ENCODE results near the gene SPPL3. TPM values are rescaled to one million over a fixed set of nuclear protein-coding genes. Genes with fewer than 3 reads are reported as not detected.

Gene SPPL3
- total RNA-seq, 1 experiment from 2014 or later, result 18.8 TPM

GRCh38 chr12:120712610-120713009, 191.5 kb downstream of the SPPL3 start:
- peaks cover 17% of the 10 kb centered on the region for H3K4me1 ChIP-seq (ENCODE audit: insufficient read depth, low read length)
- H4K20me1 ChIP-seq (ENCODE audit: low read length), result no peaks in the 10 kb centered on the region
- H3K4me2 ChIP-seq (ENCODE audit: low read length), result peak overlapping the region; percentile 96; the same call in 1 of the 2 replicates
- H3K27ac ChIP-seq (ENCODE audit: low read length), result no peak overlapping the region
- peaks cover 25% of the 10 kb centered on the region for H3K79me2 ChIP-seq (ENCODE audit: low read length)
- no peak overlapping the region for H2AFZ ChIP-seq (ENCODE audit: low read length)
- POLR2A ChIA-PET (ENCODE audit: unreplicated experiment), result no interaction called here
- BruUV-seq (replicated peaks), result no TSS peak
- TF ChIP-seq EZH2phosphoT487 (IDR thresholded peaks at IDR 0.05; ENCODE audit: borderline replicate concordance, low read length) (no peak), EZH2 (IDR thresholded peaks at IDR 0.05; ENCODE audit: low read length, unreplicated experiment) (no peak), CTCF (conservative IDR thresholded peaks at IDR 0.05; ENCODE audit: low read depth, low read length) (no peak)
- intact Hi-C loops (cut with micrococcal nuclease), result loop anchor here (5.0 kb wide), 2 partner anchors 190 to 260 kb away; partner anchors contain the start of gene SPPL3
- H3F3A ChIP-seq (ENCODE audit: low read length, unreplicated experiment), result peaks cover 6% of the 10 kb centered on the region
- H3K4me3 ChIP-seq (ENCODE audit: low read length), result no peak overlapping the region
- no peaks in the 10 kb centered on the region for H3K27me3 ChIP-seq (ENCODE audit: low read length)
- H3K36me3 ChIP-seq (ENCODE audit: low read depth, low read length), result peaks cover 17% of the 10 kb centered on the region; the same call in 1 of the 2 replicates
- CTCF ChIA-PET, result no interaction called here
- no peak overlapping the region for H3K9ac ChIP-seq (ENCODE audit: low read length)
- DNase-seq, result no peak
- H3K9me3 ChIP-seq (ENCODE audit: low read length), result no peaks in the 10 kb centered on the region
- ATAC-seq, result no peak
- no peaks in the 10 kb centered on the region for H3K9me2 ChIP-seq (replicated peaks; ENCODE audit: low read length)

Other genes starting within 250 kb of the SPPL3 start
- gene MLEC, start 217.2 kb downstream of the SPPL3 start, total RNA-seq (2014; rRNA removed), result 158 and 166 TPM in 2 replicates
- 15.9 and 23.8 TPM in 2 replicates for gene UNC119B, start 193.9 kb downstream of the SPPL3 start, total RNA-seq (2014; rRNA removed)
- 14.5 and 19.6 TPM in 2 replicates for gene ACADS, start 178.5 kb downstream of the SPPL3 start, total RNA-seq (2014; rRNA removed)
- not detected in 2 replicates for gene HNF1A, start 74.2 kb upstream of the SPPL3 start, total RNA-seq (2014; rRNA removed)
- 35.4 and 36.1 TPM in 2 replicates for gene C12orf43, start 112.1 kb upstream of the SPPL3 start, total RNA-seq (2014; rRNA removed)
- 6.4 and 7.6 TPM in 2 replicates for gene OASL, start 134.9 kb upstream of the SPPL3 start, total RNA-seq (2014; rRNA removed)
- gene P2RX7, start 228.5 kb upstream of the SPPL3 start, total RNA-seq (2014; rRNA removed), result 1.6 and 6.0 TPM in 2 replicates

Measured in PC-3 (cell line).